Common myeloid progenitor, CD34-positive (primary cell): ENCODE data around the gene HGF.

Source experiments
- CTCF ChIA-PET: fragments of 350-600 bp; sonication (Branson Sonifier 250); formaldehyde crosslinking; loops from one replicate; lab custom pipeline; 2021; ENCODE audit warnings: antibody characterized with exemption; lab: Charles Lee
- POLR2A ChIA-PET: fragments of 350-600 bp; sonication (Branson Sonifier 250); formaldehyde crosslinking; loops from one replicate; lab custom pipeline; 2021; ENCODE audit warnings: antibody characterized with exemption; lab: Charles Lee
- DNase-seq, 3 donors: peaks; one replicate each; pipeline versions ENCODE4 v3.0.0 to v3.0.0-alpha.2; 2013
- H3K27ac ChIP-seq, 2 experiments: 1 replicate in 1 of 2; 2 replicates in 1 of 2; pipeline ENCODE4 v1.7.0; 2013; ENCODE audit warnings: inconsistent platforms in 2 of 2, low read length in 2 of 2, mild to moderate bottlenecking in 2 of 2, low read depth in 1 of 2, moderate library complexity in 1 of 2; ENCODE audit not compliant: severe bottlenecking in 2 of 2, insufficient read depth in 1 of 2, poor library complexity in 1 of 2
- H3K27me3 ChIP-seq, 5 experiments: replicated peaks in 2 of 5; 1 replicate in 3 of 5; 2 replicates in 2 of 5; pipeline versions ENCODE4 v1.6.1 to v1.7.0; 2013; ENCODE audit warnings: low read length in 4 of 5, mild to moderate bottlenecking in 2 of 5, moderate library complexity in 2 of 5, inconsistent platforms in 1 of 5; ENCODE audit not compliant: insufficient read depth in 5 of 5, control insufficient read depth in 4 of 5
- H3K36me3 ChIP-seq, 4 experiments: 1 replicate in 2 of 4; 2 replicates in 2 of 4; pipeline versions ENCODE4 v1.6.1 to v1.7.0; 2013; ENCODE audit warnings: low read length in 3 of 4, control low read depth in 1 of 4, mild to moderate bottlenecking in 1 of 4; ENCODE audit not compliant: control insufficient read depth in 4 of 4, insufficient read depth in 4 of 4
- H3K4me1 ChIP-seq, 4 experiments: 1 replicate in 3 of 4; 2 replicates in 1 of 4; pipeline versions ENCODE4 v1.6.1 to v1.7.1; 2013; ENCODE audit warnings: low read length in 3 of 4, mild to moderate bottlenecking in 3 of 4, control low read depth in 1 of 4, inconsistent platforms in 1 of 4, moderate library complexity in 1 of 4; ENCODE audit not compliant: control insufficient read depth in 4 of 4, insufficient read depth in 4 of 4; ENCODE audit errors: control extremely low read depth in 1 of 4
- H3K4me3 ChIP-seq, 7 experiments: 1 replicate in 4 of 7; 2 replicates in 3 of 7; pipeline versions ENCODE4 v1.5.1 to v1.7.0; 2013; ENCODE audit warnings: mild to moderate bottlenecking in 7 of 7, low read length in 6 of 7, moderate library complexity in 6 of 7, inconsistent platforms in 2 of 7, low read depth in 2 of 7, control low read depth in 1 of 7; ENCODE audit not compliant: insufficient read depth in 4 of 7, control insufficient read depth in 1 of 7; ENCODE audit errors: extremely low read depth in 1 of 7
- H3K9me3 ChIP-seq, 5 experiments: 1 replicate in 4 of 5; 2 replicates in 1 of 5; pipeline versions ENCODE4 v1.6.1 to v1.7.1; 2013; ENCODE audit warnings: low read length in 4 of 5, mild to moderate bottlenecking in 2 of 5, inconsistent platforms in 1 of 5, low read depth in 1 of 5, moderate library complexity in 1 of 5; ENCODE audit not compliant: control insufficient read depth in 4 of 5, insufficient read depth in 2 of 5; ENCODE audit errors: control extremely low read depth in 1 of 5
- WGBS: methylation state at CpG from one replicate; pipeline ENCODE4 v1.1.5; 2013; ENCODE audit not compliant: insufficient coverage; 5-methylcytosine and 5-hydroxymethylcytosine counted together

The HGF gene

DNA sequence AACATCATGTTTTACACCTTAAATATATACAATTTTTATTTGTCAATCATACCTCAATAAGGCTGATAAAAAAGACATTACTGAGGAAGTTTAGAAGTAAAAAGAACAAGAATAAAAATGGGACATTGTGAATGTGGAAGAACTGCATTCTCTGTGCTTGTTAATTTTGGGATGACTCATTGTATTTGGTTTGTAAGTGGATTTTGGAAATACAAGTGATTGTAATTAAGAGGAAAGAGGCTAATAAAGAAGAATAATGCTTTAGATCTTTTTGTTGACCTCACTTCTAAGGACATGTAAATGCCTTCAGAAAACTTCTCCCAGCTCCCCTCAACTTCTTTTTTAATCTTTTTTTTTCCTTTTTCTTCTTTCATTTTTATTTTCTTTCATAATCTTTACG, 76.0 kb downstream of the HGF start:
- ChIA-PET CTCF (interaction anchor here (0.9 kb wide), 1 partner anchor 165 kb away, joined by 4 read pairs; no protein-coding TSS in a partner anchor), POLR2A (interaction anchor here (0.6 kb wide), 1 partner anchor 224 kb away, joined by 5 read pairs; no protein-coding TSS in a partner anchor)
- no peaks in the 10 kb centered on the region for H3K4me1 ChIP-seq
- no peak overlapping the region for H3K4me3 ChIP-seq
- H3K27me3 ChIP-seq, result no peaks in the 10 kb centered on the region
- no peak overlapping the region for H3K27ac ChIP-seq
- WGBS, result no CpG with 5 or more reads among the region's 1 CpG
- H3K9me3 ChIP-seq, result no peaks in the 10 kb centered on the region
- no peak for DNase-seq
- no peaks in the 10 kb centered on the region for H3K36me3 ChIP-seq

- no peak overlapping the region for H3K4me3 ChIP-seq
Measured at GRCh38 chr7:81693080-81693479, 76.8 kb downstream of the HGF start.

DNA sequence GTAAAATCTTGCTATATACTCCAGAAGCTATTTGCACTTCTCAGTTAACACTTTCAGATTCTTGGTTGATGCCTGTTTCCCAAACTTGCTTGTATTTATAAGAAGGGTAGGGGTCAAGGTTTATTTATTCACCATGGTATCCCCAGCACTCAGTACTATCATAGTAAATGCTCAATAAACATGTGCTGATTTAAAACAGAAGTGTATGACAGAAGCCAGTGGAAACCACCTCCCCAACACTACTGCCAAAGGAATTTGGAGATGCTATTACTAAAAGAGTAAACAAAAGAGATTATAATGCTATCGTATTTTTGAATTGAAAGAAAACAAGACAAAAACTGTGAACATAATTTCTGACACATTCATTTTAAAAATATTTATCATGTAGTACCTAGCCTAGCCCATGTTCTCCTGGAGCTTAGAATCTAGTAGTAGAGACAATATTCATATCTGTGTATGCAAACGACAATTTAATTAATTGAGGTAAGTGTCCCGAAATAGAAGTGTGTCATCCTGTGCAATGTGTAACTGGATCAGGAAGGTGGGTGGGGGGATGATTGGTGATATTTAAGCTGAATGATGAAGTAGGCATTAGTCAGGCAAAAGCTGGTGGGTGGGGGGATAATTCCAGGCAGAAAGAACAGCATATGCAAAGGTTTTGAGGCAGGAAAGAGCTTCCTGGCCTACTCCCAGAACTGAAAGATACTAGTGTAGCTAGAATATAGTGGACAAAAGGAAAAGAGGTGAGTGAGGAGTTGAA, 77.5 kb downstream of the HGF start:
- 100% methylated on average over 2 of the region's 3 CpGs for WGBS
- ChIA-PET POLR2A (no interaction called here), CTCF (no interaction called here)

More at GRCh38 chr7:81693080-81693479, 76.8 kb downstream of the HGF start:
- no peaks in the 10 kb centered on the region for H3K27me3 ChIP-seq
- H3K27ac ChIP-seq, result no peak overlapping the region
- no peak for DNase-seq
- no peaks in the 10 kb centered on the region for H3K4me1 ChIP-seq
- no peaks in the 10 kb centered on the region for H3K36me3 ChIP-seq
- ChIA-PET POLR2A (no interaction called here), CTCF (no interaction called here)
- no peaks in the 10 kb centered on the region for H3K9me3 ChIP-seq
- WGBS, result 94% methylated on average over 2 of the region's 2 CpGs

GRCh38 chr7:81691199-81691821, 78.5 kb downstream of the HGF start:
- Histone ChIP-seq H3K4me1 (no peaks in the 10 kb centered on the region), H3K9me3 (no peaks in the 10 kb centered on the region), H3K36me3 (no peaks in the 10 kb centered on the region), H3K27ac (no peak overlapping the region), H3K27me3 (no peaks in the 10 kb centered on the region), H3K4me3 (no peak overlapping the region)
- POLR2A ChIA-PET, result no interaction called here
- no peak for DNase-seq
- CTCF ChIA-PET, result no interaction called here
- WGBS, result 100% methylated on average over 1 of the region's 4 CpGs

More for the DNA sequence above, 77.5 kb downstream of the HGF start:
- Histone ChIP-seq H3K9me3 (no peaks in the 10 kb centered on the region), H3K36me3 (no peaks in the 10 kb centered on the region), H3K27me3 (no peaks in the 10 kb centered on the region), H3K27ac (no peak overlapping the region), H3K4me3 (no peak overlapping the region), H3K4me1 (no peaks in the 10 kb centered on the region)
- DNase-seq, result no peak

GRCh38 chr7:81690688-81691087, 79.2 kb downstream of the HGF start:
- Histone ChIP-seq H3K4me1 (no peaks in the 10 kb centered on the region), H3K36me3 (no peaks in the 10 kb centered on the region), H3K9me3 (no peaks in the 10 kb centered on the region), H3K4me3 (no peak overlapping the region), H3K27ac (no peak overlapping the region), H3K27me3 (no peaks in the 10 kb centered on the region)
- ChIA-PET POLR2A (no interaction called here), CTCF (no interaction called here)
- DNase-seq, result no peak
- WGBS, result 100% methylated on average over 1 of the region's 3 CpGs

DNA sequence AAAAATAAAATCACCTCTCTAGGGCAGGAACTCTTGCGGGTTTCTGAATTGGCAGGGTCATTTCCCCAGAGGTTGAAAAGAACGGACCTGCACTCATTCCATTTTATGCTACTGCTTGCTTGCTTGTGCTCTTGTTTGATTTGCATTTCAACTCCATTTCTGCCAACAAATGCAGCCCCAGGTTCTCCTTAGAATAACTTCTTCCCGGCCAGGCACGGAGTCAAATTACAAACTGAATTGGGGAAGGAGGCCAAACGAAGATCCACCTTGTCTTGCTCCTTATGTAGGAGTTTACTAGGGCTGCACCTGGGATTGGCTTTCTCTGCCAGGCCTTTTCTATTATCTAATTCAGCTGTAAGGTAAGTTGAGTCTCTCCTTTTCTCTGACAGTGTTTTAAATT, 79.6 kb downstream of the HGF start:
- 74% methylated on average over 4 of the region's 5 CpGs for WGBS
- H3K9me3 ChIP-seq, result no peaks in the 10 kb centered on the region
- ChIA-PET POLR2A (no interaction called here), CTCF (no interaction called here)
- no peaks in the 10 kb centered on the region for H3K36me3 ChIP-seq
- no peak overlapping the region for H3K27ac ChIP-seq
- H3K4me3 ChIP-seq, result no peak overlapping the region
- DNase-seq, result no peak
- H3K4me1 ChIP-seq, result no peaks in the 10 kb centered on the region
- no peaks in the 10 kb centered on the region for H3K27me3 ChIP-seq

DNA sequence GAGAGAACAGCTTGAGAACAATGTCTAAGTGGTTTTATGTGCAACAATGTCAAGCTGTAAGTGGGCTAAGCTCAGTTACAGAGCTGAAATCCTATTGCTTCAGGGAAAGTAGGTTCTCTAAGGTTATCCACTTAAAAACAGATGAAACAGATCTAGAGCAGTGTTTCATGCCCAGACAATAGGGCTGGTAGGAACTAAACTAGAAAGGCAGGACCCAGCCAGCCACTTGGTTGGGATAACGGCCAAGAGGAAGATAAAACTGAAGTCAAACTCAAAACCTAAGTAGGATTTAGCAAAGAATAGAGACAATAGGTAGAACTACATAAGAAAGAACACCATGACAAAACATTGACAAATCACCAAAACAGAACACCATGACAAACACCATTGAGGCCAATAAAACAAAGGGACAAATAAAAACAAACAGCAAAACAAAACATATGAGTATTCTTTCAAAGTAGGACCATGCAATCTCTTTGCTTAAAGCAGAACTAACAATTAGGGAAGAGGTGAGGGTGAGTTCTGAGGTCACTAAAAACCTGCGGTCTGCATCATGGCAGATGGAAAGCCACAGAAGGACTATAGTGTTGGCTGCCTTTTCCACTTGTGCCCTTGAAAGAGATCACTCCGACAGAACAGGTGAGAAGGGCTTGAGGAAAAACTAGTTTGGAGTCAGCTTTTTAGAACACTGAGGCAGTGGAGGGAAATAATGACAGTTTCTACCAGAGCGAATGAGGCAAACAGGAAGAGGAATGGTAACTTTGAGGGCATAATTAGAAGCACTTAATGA, 81.0 kb downstream of the HGF start:
- H3K36me3 ChIP-seq, result no peaks in the 10 kb centered on the region
- CTCF ChIA-PET, result no interaction called here
- 100% methylated on average over 3 of the region's 4 CpGs for WGBS
- peak in 1 of 3 donors; percentile 2 for DNase-seq
- no peak overlapping the region for H3K27ac ChIP-seq
- no peaks in the 10 kb centered on the region for H3K27me3 ChIP-seq
- H3K4me3 ChIP-seq, result no peak overlapping the region
- no peaks in the 10 kb centered on the region for H3K4me1 ChIP-seq
- POLR2A ChIA-PET, result no interaction called here
- H3K9me3 ChIP-seq, result no peaks in the 10 kb centered on the region
